DND-41 (cell line): ENCODE data around the gene P2RX5.

Experiments
- EZH2 ChIP-seq: IDR thresholded peaks from 3 replicates; pipeline ENCODE4 v1.6.1; 2012; ENCODE audit warnings: borderline replicate concordance, low read depth, mild to moderate bottlenecking, moderate library complexity, low read length, inconsistent platforms; ENCODE audit not compliant: severe bottlenecking
- TF ChIP-seq, protein P1 (sequence below): IDR thresholded peaks from 2 replicates; pipeline ENCODE4 v1.5.1; 2012; ENCODE audit warnings: borderline replicate concordance, low read length, moderate library complexity, mild to moderate bottlenecking; ENCODE audit not compliant: poor library complexity, severe bottlenecking; ENCODE audit errors: extremely low read depth

- no peak for TF ChIP-seq EZH2
- TF ChIP-seq, protein P1, sequence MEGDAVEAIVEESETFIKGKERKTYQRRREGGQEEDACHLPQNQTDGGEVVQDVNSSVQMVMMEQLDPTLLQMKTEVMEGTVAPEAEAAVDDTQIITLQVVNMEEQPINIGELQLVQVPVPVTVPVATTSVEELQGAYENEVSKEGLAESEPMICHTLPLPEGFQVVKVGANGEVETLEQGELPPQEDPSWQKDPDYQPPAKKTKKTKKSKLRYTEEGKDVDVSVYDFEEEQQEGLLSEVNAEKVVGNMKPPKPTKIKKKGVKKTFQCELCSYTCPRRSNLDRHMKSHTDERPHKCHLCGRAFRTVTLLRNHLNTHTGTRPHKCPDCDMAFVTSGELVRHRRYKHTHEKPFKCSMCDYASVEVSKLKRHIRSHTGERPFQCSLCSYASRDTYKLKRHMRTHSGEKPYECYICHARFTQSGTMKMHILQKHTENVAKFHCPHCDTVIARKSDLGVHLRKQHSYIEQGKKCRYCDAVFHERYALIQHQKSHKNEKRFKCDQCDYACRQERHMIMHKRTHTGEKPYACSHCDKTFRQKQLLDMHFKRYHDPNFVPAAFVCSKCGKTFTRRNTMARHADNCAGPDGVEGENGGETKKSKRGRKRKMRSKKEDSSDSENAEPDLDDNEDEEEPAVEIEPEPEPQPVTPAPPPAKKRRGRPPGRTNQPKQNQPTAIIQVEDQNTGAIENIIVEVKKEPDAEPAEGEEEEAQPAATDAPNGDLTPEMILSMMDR, result no peak
Measured at GRCh38 chr17:3666516-3666915, 29.4 kb downstream of the P2RX5 start.
